ENCODE results near the gene GALNT15. TPM values are rescaled to one million over a fixed set of nuclear protein-coding genes. Genes with fewer than 3 reads are reported as not detected.

Gene GALNT15
- total and polyA plus RNA-seq, 2 donors (not counting 3 experiments of a cell fraction or from before 2014, with no cell fraction given) = 0.87 to 5.4 TPM

DNA sequence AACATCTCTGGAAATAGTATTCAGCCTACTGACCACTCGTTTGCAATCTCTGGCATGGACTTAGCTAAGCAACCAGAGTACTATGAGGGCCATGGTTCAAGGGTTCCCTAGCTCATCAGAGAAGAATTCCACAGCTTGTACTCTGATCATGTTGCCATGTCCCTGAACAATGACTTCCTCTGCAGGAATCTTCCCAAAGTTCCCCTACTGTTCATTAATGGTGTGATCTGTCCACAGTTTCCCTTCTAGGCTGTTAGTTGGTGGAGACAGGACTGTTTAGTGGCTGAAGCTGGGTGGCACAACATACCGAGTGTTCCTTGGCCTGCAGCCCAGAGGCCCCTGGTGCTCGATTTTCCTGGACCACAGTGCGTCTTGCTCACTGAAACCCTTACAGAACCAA, 44.4 kb upstream of the GALNT15 start:
- H3K27ac ChIP-seq (ENCODE audit: insufficient read depth, low read depth, low read length) = no peak overlapping the region
- no peaks in the 10 kb centered on the region for H3K4me1 ChIP-seq (ENCODE audit: control insufficient read depth, extremely low read depth, insufficient read depth, low read length)
- dilution Hi-C loops (cut with MboI; ENCODE audit: extremely low pct_ligation_motif_present, low sequenced_read_pairs) = no loop called here
- no peak overlapping the region for H3K9ac ChIP-seq (replicated peaks; ENCODE audit: extremely low read depth, insufficient read depth, low read length)
- no peak overlapping the region for H3K4me3 ChIP-seq (replicated peaks in 1 of 3; ENCODE audit: insufficient read depth in 1 of 3, low read depth in 1 of 3, low read length in 3 of 3)
- H3K9me3 ChIP-seq (replicated peaks; ENCODE audit: control insufficient read depth, insufficient read depth, low read length) = no peaks in the 10 kb centered on the region
- DNase-seq (ENCODE audit: low read depth, low spot score) = no peak
- FAIRE-seq = peak; percentile 33
- ChIA-PET POLR2A (no interaction called here), CTCF (interaction anchor here (0.6 to 1.1 kb wide), 3 partner anchors 18 to 81 kb away, joined by 3 to 4 read pairs (median 3); no protein-coding TSS in a partner anchor)
- no TSS peak for BruUV-seq (replicated peaks)
- H4K20me1 ChIP-seq (replicated peaks; ENCODE audit: control insufficient read depth, extremely low read depth, insufficient read depth, low read length) = no peaks in the 10 kb centered on the region
- intact Hi-C loops (cut with micrococcal nuclease) = loop anchor here (5.0 kb wide), 1 partner anchor 38 kb away; no protein-coding TSS in a partner anchor
- no peak for TF ChIP-seq JUN (IDR thresholded peaks at IDR 0.05; ENCODE audit: borderline replicate concordance, insufficient read depth, insufficient read length, low read depth)
- TF ChIP-seq GATA2 (IDR thresholded peaks at IDR 0.05; ENCODE audit: insufficient read depth, insufficient read length, low read depth, low read length) = no peak
- TF ChIP-seq POLR2A (IDR thresholded peaks at IDR 0.05; ENCODE audit: low read depth, low read length) = no peak
- no peak for TF ChIP-seq POLR2AphosphoS5 (IDR thresholded peaks at IDR 0.05; ENCODE audit: insufficient read depth, low read depth, low read length)
- TF ChIP-seq, protein P1, sequence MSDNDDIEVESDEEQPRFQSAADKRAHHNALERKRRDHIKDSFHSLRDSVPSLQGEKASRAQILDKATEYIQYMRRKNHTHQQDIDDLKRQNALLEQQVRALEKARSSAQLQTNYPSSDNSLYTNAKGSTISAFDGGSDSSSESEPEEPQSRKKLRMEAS (IDR thresholded peaks at IDR 0.05; ENCODE audit: insufficient read depth, insufficient read length) = no peak
- TF ChIP-seq EZH2 (IDR thresholded peaks at IDR 0.05; ENCODE audit: borderline replicate concordance, low read depth, low read length, severe bottlenecking) = no peak
- TF ChIP-seq, protein P2, sequence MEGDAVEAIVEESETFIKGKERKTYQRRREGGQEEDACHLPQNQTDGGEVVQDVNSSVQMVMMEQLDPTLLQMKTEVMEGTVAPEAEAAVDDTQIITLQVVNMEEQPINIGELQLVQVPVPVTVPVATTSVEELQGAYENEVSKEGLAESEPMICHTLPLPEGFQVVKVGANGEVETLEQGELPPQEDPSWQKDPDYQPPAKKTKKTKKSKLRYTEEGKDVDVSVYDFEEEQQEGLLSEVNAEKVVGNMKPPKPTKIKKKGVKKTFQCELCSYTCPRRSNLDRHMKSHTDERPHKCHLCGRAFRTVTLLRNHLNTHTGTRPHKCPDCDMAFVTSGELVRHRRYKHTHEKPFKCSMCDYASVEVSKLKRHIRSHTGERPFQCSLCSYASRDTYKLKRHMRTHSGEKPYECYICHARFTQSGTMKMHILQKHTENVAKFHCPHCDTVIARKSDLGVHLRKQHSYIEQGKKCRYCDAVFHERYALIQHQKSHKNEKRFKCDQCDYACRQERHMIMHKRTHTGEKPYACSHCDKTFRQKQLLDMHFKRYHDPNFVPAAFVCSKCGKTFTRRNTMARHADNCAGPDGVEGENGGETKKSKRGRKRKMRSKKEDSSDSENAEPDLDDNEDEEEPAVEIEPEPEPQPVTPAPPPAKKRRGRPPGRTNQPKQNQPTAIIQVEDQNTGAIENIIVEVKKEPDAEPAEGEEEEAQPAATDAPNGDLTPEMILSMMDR (IDR thresholded peaks at IDR 0.05; ENCODE audit: extremely low read depth in 1 of 2, insufficient read depth in 1 of 2, low read depth in 1 of 2, low read length in 2 of 2) = no peak
- TF ChIP-seq FOS (IDR thresholded peaks at IDR 0.05; ENCODE audit: borderline replicate concordance, insufficient read depth, low read length) = no peak
- no peak for TF ChIP-seq MYC (IDR thresholded peaks at IDR 0.05; ENCODE audit: low read depth, low read length)
- H2AFZ ChIP-seq (ENCODE audit: low read depth, low read length) = peak overlapping the region; percentile 33
- no peaks in the 10 kb centered on the region for H3K27me3 ChIP-seq (ENCODE audit: control insufficient read depth in 2 of 2, insufficient read depth in 2 of 2, low read length in 2 of 2)
- no peak overlapping the region for H3K4me2 ChIP-seq (ENCODE audit: insufficient read depth, low read length)
- no peaks in the 10 kb centered on the region for H3K79me2 ChIP-seq (ENCODE audit: control insufficient read depth, insufficient read depth, low read length)
- no peaks in the 10 kb centered on the region for H3K9me1 ChIP-seq (replicated peaks; ENCODE audit: control insufficient read depth, extremely low read depth, insufficient read depth, low read length)
- no peaks in the 10 kb centered on the region for H3K36me3 ChIP-seq (ENCODE audit: control insufficient read depth in 2 of 2, extremely low read depth in 1 of 2, insufficient read depth in 2 of 2, low read length in 2 of 2)
